Measurements from ENCODE around the gene SH3RF3. TPM values are rescaled to one million over a fixed set of nuclear protein-coding genes. Genes with fewer than 3 reads are reported as not detected.

Gene SH3RF3
- total RNA-seq, 2 donors from 2014 or later = 1.5 to 1.8 TPM

- no peaks in the 10 kb centered on the region for H3K36me3 ChIP-seq (ENCODE audit: control insufficient read depth, insufficient read depth, low read length)
- H3K4me1 ChIP-seq (ENCODE audit: control insufficient read depth, insufficient read depth, low read length) = no peaks in the 10 kb centered on the region
- TF ChIP-seq, protein P1, sequence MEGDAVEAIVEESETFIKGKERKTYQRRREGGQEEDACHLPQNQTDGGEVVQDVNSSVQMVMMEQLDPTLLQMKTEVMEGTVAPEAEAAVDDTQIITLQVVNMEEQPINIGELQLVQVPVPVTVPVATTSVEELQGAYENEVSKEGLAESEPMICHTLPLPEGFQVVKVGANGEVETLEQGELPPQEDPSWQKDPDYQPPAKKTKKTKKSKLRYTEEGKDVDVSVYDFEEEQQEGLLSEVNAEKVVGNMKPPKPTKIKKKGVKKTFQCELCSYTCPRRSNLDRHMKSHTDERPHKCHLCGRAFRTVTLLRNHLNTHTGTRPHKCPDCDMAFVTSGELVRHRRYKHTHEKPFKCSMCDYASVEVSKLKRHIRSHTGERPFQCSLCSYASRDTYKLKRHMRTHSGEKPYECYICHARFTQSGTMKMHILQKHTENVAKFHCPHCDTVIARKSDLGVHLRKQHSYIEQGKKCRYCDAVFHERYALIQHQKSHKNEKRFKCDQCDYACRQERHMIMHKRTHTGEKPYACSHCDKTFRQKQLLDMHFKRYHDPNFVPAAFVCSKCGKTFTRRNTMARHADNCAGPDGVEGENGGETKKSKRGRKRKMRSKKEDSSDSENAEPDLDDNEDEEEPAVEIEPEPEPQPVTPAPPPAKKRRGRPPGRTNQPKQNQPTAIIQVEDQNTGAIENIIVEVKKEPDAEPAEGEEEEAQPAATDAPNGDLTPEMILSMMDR (conservative IDR thresholded peaks at IDR 0.05) = no peak
- H3K9me3 ChIP-seq (ENCODE audit: control insufficient read depth, low read length) = no peaks in the 10 kb centered on the region
- no peak overlapping the region for H3K27ac ChIP-seq (ENCODE audit: low read depth, low read length)
- Mint-ChIP-seq H3K4me3 (no peak overlapping the region), H3K27me3 (ENCODE audit: insufficient read depth) (peaks cover 13% of the 10 kb centered on the region), H3K9me3 (no peaks in the 10 kb centered on the region), H3K27ac (no peak overlapping the region), H3K4me1 (peaks cover 7% of the 10 kb centered on the region), H3K36me3 (ENCODE audit: low read depth) (no peaks in the 10 kb centered on the region)
- H3K4me3 ChIP-seq (ENCODE audit: low read length) = no peak overlapping the region
- no peaks in the 10 kb centered on the region for H3K27me3 ChIP-seq (ENCODE audit: control insufficient read depth, insufficient read depth, low read length, poor library complexity, severe bottlenecking)
- DNase-seq = no peak
- 80 to 84% methylated on average over 2 to 5 of the region's 6 CpGs for WGBS, 2 experiments (ENCODE audit: insufficient coverage in 1 of 2, insufficient read length in 1 of 2)
- no peak overlapping the region for H3K9ac ChIP-seq (ENCODE audit: extremely low read depth, low read length, poor library complexity, severe bottlenecking)
Measured at GRCh38 chr2:109523121-109523520, 394.1 kb downstream of the SH3RF3 start.

DNA sequence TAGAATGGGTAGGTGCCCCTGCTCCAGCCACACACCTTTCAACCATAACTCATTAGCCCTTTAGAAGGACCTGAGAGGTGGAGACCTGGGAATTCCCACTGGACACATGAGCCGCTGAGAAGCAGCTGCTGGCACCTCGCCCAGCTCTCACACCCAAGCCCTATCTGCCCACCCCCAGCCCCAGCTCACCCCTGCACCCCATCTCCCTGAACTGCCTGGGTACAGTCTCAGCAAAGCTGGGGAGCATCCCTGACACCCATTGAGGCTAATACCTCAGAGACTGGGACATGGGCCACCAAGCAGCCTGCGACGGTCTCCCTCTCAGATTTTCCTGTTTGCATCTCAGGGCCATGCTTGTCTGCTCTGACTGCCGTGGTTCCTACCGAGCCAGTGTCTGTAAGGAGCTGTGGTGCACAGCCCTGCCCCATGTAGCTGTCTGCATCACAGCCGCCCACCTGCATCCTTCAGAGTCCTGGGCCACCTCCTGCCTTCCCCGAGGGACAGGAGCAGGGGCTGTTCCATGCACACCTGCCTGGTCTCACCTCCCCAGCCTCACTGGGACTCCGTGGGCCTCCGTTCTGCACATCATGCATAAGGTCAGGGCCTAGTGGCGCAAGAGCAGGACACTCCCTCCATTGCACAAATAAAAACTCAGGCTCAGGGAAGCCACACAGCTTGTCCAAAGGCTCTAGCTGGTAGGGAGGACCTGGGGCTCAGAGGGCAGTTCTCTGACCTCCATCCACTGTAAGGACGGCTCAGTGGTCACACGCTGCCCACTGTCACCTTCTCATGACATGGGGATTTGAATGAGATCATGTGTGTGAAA is 394.7 kb downstream of the SH3RF3 start:
- Histone ChIP-seq H3K27ac (ENCODE audit: low read depth, low read length) (no peak overlapping the region), H3K4me3 (ENCODE audit: low read length) (no peak overlapping the region), H3K36me3 (ENCODE audit: control insufficient read depth, insufficient read depth, low read length) (no peaks in the 10 kb centered on the region), H3K9me3 (ENCODE audit: control insufficient read depth, low read length) (no peaks in the 10 kb centered on the region), H3K9ac (ENCODE audit: extremely low read depth, low read length, poor library complexity, severe bottlenecking) (no peak overlapping the region), H3K27me3 (ENCODE audit: control insufficient read depth, insufficient read depth, low read length, poor library complexity, severe bottlenecking) (no peaks in the 10 kb centered on the region), H3K4me1 (ENCODE audit: control insufficient read depth, insufficient read depth, low read length) (no peaks in the 10 kb centered on the region)
- TF ChIP-seq, protein P1 (conservative IDR thresholded peaks at IDR 0.05) = no peak
- Mint-ChIP-seq H3K27ac (no peak overlapping the region), H3K9me3 (no peaks in the 10 kb centered on the region), H3K4me1 (peaks cover 5% of the 10 kb centered on the region), H3K27me3 (ENCODE audit: insufficient read depth) (peaks cover 13% of the 10 kb centered on the region), H3K36me3 (ENCODE audit: low read depth) (no peaks in the 10 kb centered on the region), H3K4me3 (no peak overlapping the region)
- WGBS, 2 experiments (ENCODE audit: insufficient coverage in 1 of 2, insufficient read length in 1 of 2) = 91 to 92% methylated on average over 7 to 13 of the region's 13 CpGs
- DNase-seq = no peak

DNA sequence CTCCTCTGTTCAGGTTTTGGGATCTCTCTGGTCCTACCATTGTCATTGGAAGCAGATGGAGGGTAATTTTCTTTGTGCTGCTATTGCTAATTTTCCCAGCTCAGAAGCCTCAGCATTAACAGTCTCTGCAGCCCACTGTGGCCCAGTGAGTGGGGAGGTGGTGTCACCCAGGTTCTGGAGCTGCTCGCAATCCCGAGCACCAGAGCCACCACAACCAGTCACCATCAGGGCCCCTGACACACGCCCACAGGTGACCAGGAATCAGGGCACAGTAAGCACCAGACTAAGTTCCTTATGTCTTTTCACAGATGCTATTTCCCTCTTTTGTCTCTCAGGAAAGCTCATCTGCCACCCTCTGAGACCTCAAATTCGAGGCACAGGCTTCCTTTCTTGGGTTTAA is 396.8 kb downstream of the SH3RF3 start:
- Histone ChIP-seq H3K36me3 (ENCODE audit: control insufficient read depth, insufficient read depth, low read length) (no peaks in the 10 kb centered on the region), H3K27ac (ENCODE audit: low read depth, low read length) (no peak overlapping the region), H3K27me3 (ENCODE audit: control insufficient read depth, insufficient read depth, low read length, poor library complexity, severe bottlenecking) (no peaks in the 10 kb centered on the region), H3K4me3 (ENCODE audit: low read length) (no peak overlapping the region), H3K9ac (ENCODE audit: extremely low read depth, low read length, poor library complexity, severe bottlenecking) (no peak overlapping the region), H3K9me3 (ENCODE audit: control insufficient read depth, low read length) (no peaks in the 10 kb centered on the region), H3K4me1 (ENCODE audit: control insufficient read depth, insufficient read depth, low read length) (no peaks in the 10 kb centered on the region)
- H3K27me3 Mint-ChIP-seq (ENCODE audit: insufficient read depth) = peaks cover 12% of the 10 kb centered on the region
- no peaks in the 10 kb centered on the region for H3K9me3 Mint-ChIP-seq
- no peak overlapping the region for H3K4me3 Mint-ChIP-seq
- TF ChIP-seq, protein P1 (conservative IDR thresholded peaks at IDR 0.05) = no peak
- H3K27ac Mint-ChIP-seq = no peak overlapping the region
- H3K4me1 Mint-ChIP-seq = peaks cover 5% of the 10 kb centered on the region
- WGBS, 2 experiments (ENCODE audit: insufficient coverage in 1 of 2, insufficient read length in 1 of 2) = 74 to 84% methylated on average over 4 of the region's 4 CpGs
- DNase-seq = peak; percentile 34
- no peaks in the 10 kb centered on the region for H3K36me3 Mint-ChIP-seq (ENCODE audit: low read depth)
